Activated CD8-positive, alpha-beta memory T cell treated with anti-CD3 and anti-CD28 coated beads, Interleukin-2, amount 50 U/mL, for 4 hours (primary cell): ENCODE data around the gene ZNF324B.
"Not testable (repeated sequence)": the region's sequence is repeated elsewhere in the genome, so short reads cannot be mapped to it uniquely, and the experiment has no call there.

Experiments
- DNase-seq: peaks from one replicate; pipeline ENCODE4 v3.0.0-alpha.2; 2020

The ZNF324B gene

DNA sequence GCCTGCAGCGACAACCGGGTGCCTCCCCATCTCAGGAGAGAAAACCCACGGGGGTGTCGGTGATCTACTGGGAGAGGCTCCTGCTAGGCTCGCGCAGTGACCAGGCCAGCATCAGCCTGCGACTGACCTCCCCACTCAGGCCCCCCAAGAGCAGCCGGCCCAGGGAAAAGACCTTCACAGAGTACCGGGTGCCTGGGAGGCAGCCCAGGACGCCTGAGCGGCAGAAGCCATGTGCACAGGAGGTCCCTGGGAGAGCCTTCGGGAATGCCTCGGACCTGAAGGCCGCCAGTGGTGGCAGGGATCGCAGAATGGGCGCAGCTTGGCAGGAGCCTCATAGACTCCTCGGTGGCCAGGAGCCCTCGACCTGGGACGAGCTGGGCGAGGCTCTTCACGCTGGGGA lies 3.9 kb downstream of the ZNF324B start:
- no peak for DNase-seq

DNA sequence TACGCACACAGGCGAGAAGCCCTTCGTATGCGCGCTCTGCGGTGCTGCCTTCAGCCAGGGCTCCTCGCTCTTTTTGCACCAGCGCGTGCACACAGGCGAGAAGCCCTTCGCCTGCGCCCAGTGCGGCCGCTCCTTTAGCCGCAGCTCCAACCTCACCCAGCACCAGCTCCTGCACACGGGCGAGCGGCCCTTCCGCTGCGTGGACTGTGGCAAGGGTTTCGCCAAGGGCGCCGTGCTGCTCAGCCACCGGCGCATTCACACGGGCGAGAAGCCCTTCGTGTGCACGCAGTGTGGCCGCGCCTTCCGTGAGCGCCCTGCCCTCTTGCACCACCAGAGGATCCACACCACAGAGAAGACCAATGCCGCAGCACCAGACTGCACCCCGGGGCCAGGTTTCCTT lies 4.7 kb downstream of the ZNF324B start:
- no peak for DNase-seq

DNA sequence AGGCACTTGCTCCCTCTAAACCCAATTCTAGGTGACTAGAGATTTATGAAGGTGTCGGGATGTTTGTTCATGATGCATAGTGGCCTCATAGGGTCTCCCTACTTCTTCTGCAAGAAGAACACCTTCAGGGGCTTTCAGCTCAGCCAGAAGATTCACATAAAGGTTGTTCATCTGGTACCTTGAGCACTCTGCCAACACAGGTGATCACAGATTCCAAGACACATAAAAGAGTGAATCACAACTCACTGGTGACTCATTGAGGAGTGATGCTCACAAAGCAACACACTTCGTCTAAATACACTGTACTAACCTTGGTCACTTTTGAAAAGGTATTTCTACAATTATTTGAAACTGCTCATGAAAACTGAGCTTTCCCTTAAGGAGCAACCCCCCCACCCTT lies 8.6 kb downstream of the ZNF324B start:
- no peak for DNase-seq

DNA sequence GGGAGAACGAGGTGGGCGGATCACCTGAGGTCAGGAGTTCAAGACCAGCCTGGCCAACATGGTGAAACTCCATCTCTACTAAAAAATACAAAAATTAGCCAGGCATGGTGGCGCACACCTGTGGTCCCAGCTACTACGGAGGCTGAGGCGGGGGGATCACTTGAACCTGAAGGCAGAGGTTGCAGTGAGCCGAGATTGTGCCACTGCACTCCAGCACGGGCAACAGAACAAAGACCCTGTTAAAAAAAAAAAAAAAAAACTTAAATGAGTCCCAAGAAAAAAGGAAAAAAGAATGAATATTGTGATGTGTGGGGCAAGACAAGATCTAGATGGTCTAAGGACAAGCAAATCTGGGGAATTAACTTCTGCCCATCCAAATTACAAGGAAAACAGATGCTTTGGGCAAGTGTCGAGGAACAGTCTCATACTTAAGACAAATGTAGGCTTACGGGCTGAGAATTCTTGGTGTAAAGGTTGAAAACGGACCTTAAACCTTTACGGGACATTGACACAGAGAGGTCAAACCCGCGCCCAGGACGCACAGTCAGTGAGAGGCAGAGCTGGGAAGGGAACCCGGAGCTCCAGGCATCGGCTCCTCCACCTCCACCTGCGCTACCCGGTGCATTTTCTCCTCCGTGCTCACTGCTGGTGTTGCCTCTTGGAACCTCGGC lies 14.8 kb downstream of the ZNF324B start:
- no peak for DNase-seq

DNA sequence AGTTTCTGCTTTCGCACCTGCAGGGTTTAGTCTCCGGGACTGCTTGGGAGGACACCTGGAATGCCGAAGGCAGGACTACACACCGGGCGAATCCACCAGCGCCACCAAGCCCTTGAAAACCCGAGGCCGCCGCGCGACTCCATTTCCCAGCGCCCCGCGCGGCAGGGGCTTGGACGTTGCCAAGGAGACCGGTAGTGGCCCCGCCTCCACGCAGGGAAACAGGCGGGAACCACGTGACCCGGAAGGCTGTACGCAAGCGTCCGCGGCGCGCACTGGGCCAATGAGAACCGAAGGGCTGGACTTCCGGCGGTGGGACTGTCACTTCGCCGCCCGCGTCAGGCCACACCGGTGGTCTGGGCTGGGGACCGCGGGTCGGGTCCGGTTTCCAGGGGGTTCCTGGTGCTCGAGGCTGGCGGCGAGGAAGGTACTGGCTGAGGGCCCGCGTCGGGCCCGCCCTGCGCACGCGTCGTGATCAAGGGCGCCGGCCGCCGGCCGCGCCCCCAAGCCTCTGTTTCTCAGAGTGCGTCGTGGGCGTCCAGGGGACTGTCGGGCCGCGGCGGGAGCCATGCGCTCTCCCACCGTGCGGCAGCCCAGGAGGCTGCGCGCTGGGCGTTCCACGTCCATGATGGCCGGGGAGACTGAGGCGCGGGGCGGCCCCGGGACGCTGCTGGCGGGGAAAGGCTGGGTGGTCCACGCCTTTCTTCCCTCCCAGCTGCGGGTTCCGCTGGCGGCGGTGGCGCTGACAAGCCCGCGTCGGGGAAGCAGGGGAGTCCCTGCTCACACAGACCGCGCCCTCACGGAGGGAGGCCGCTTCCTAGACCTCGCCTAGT lies 15.6 kb downstream of the ZNF324B start, which contains the start of gene ZNF324:
TSS of gene ZNF324 (plus strand) at position 321 of the 830 bp plus-strand sequence. CDS start 2,106 bp downstream, outside the sequence.
- DNase-seq: peak; percentile 98

DNA sequence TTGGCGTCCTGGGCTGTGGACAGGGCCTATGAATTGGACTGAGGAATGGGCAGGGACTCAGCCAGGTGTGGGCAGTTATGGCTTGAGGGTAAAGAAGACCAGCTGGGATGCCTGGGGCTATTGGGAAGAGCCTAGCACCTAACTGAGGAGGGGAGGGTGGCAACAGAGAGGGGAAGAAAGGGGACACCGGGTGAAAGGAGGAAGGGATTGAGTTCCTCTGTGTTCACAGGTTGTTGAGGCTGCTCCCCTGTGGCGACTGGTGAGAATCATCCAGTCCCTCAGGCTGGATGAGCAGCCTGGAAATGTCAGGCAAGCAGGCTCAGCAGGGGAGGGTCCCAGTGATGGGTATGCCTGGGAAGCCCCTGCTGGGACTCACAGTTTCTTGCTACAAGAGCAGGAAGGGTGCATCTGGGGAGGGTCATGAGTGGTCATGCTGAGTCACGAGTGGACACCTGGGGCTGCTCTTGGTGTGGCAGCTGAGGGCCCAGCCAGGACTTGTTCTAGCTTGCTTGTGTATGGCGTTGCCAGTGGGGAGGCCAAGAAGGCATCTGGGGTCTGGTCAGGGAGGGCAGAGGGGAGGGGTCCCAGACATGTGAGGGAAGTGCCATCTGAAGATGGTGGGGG lies 16.9 kb downstream of the ZNF324B start:
- DNase-seq: no peak

DNA sequence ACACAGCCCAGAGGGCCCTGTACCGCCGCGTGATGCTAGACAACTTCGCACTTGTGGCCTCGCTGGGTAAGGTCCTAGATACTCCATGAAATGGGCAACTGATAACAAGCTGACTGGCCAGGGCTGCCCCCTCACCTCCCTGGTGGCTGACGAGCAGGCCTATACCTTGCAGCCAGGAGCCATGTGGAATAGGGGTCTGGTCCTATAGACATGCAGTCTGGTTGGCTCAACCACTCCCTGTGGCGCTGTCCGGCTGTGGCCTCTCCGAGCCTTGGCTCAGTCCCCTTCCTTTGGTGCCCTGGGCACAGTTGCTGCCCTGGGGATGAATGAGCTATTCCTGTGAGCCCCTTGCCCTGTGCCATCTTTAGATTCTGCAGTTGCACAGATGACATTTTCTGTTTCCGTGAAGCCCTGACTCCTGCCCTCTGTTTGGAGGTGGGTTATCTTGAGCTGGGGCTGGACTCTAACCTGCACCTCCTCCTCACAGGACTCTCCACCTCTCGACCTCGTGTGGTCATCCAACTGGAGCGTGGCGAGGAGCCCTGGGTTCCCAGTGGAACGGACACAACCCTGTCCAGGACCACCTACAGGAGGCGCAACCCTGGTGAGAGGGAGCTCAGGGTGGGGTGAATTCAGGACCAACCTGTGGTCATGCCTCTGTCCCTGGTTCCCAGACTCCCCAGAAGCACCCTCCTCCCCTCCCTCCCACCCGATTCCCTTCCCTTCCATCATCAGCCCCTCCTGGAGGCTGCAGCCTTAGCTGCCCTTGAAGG lies 18.0 kb downstream of the ZNF324B start:
- no peak for DNase-seq

DNA sequence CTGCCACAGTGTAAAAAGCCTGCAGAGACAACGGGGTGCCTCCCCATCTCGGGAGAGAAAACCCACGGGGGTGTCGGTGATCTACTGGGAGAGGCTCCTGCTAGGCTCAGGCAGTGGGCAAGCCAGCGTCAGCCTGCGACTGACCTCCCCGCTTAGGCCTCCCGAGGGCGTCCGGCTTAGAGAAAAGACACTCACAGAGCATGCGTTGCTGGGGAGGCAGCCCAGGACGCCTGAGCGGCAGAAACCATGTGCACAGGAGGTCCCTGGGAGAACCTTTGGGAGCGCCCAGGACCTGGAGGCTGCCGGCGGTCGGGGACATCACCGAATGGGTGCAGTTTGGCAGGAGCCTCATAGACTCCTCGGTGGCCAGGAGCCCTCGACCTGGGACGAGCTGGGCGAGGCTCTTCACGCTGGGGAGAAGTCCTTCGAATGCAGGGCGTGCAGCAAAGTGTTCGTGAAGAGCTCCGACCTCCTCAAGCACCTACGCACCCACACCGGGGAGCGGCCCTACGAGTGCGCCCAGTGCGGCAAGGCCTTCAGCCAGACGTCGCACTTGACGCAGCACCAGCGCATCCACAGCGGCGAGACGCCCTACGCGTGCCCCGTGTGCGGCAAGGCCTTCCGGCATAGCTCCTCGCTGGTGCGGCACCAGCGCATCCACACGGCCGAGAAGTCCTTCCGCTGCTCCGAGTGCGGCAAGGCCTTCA lies 19.6 kb downstream of the ZNF324B start:
- DNase-seq: not testable (repeated sequence)

DNA sequence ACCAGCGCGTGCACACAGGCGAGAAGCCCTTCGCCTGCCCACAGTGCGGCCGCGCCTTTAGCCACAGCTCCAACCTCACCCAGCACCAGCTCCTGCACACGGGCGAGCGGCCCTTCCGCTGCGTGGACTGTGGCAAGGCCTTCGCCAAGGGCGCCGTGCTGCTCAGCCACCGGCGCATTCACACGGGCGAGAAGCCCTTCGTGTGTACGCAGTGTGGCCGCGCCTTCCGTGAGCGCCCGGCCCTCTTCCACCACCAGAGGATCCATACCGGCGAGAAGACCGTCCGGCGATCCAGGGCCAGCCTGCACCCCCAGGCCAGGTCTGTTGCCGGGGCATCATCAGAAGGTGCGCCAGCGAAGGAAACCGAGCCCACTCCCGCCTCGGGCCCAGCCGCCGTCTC lies 20.3 kb downstream of the ZNF324B start:
- DNase-seq: no peak

DNA sequence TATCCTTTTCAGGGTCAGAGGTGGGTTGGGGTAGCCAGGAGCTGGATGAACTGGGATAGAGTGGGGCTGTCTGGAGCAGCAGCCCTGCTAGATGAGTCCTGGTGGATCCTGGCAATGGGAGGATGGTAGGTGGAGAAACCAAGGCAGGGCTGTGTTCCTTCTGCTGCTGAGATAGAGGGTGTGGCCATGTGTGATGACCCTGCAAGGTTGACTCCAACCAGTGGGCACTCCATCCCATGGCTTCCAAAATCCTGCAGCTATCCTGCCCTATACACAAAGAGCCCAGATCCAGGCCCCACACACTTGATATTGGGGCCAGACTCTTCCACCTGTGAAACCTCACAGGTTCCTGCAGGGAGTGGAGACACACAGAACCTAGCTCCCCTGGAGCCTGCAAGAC lies 22.4 kb downstream of the ZNF324B start:
- DNase-seq: no peak

DNA sequence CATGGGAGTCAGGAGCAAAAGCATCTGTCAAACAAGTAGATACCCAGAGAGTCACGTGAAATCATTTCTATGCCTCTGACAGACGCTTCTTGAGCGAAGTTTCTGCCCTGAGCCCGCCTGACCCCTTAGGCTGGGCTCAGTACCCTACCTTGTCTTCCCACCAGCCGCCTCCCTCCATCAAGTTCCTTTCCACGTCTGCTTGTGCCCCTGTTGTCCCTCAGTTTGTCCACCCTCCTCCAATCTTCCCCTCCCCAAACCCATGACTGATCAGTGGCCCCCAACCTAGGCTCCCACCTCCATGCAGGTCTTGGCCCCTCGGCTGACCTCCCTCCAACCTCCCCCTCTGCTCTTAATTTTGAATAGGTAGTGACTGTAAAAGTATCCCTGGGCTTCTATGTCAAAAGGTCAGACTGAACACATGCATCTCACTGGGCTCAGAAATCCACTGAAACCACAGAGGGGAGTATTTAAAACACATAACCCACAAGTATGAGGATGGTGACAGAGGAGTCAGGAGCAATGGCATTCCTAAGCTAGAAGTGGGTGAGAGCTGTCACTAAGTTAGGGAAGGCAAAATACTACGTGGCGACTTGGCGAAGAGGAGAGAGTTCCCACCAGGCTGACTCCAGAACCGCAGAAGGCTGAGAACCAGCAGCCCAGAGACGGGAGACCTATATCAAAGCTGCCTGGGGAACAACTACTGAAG lies 23.0 kb downstream of the ZNF324B start:
- DNase-seq: no peak

DNA sequence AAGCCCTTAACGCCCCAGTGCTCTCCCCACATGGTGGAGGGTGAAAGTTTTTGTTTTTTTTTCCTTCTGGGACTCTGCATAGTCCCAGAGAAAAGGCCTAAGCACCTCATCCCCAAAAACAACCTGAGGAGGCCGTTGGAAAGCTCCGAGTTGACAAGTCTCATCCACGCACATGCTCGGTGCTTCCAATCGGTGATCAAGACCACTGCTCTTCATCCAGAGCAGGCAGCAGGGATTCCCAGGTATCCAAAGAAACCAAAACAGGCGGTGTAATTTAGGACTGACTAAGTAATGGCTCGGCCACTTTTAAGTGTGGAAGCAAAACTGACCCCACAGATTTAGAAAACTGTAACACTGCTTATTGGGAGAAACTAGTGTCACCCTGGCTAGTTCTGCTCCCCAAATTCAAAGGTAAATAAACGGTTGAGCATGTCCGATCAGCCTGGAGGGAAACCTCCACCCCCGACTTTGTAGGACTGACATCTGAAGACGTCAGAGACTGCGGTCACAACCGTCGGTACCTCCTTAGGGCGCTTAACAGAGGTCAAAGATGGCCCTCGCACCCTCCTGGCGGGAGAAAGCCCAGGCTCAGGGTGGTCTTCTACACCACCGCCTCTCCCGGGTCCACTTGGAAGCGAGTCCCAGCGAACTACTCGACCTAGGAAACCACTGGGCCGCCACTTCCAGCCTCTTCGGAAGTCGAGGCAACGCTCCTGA lies 23.7 kb downstream of the ZNF324B start:
- no peak for DNase-seq

DNA sequence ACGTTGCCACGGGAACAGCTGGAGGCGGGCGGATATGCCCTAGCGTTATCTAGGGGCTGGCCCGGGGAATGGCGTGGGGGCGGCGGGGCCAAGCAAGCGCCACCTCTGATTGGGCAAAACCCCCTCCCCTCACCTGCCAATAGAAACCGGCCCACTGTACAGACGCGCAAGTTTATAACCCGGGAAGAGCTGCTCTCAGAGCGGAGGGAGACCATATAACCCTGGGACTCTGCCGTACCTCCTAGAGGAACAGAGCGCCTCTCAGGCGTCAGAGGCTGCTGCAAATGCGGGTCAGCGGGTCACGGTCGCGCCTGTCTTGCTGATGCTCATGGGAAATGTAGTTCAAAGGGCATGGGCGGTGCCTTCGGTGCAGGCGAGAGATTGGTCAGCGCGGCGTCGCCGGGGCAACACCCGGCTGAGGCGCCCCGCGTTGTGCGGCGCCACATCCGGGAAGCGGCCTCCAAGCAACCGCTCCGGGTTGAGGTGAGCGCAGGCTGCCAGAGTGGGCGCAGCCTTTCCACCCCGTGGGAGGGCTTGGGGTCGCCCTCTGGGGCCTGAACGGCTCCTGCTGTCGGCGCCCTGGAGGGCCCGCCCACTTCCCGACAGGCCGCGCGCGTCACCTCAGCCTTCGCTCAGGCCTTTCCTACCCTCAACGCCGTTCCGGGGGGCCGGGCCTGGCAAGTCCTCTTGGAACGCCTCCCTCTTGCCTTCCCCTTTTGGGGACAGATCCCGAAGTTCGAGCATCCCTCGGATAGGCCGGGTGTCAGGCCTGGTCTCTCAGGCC lies 24.5 kb downstream of the ZNF324B start, which contains the start of gene ZNF446:
TSS of gene ZNF446 (plus strand) at position 639 of the 784 bp plus-strand sequence. CDS start 867 bp downstream, outside the sequence.
- DNase-seq: peak; percentile 95

DNA sequence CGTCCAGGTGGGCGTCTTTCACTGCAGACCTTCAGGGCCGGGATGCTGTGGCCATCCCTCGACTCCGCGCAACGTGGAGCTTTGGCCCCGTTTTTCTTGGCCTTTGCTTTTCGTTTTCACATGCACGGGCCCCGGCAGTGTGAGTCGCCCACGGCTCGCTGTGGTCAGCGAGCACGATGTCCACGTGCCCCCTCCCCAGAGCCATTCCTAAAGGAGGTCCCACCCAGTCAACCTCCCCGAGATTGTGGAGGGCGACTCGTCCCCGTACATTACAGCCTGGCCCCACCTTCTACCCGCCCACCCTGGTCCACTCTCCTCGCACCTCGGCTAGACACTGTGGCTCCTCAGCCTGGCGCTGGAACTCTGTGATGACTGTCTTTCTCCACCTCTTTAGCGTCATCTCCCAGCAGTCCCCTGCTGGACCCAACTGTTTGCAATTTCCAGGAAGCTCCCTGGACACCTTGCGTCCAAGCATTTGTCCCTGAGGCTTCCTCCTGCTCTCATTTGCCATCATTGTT lies 25.1 kb downstream of the ZNF324B start:
- DNase-seq: no peak

DNA sequence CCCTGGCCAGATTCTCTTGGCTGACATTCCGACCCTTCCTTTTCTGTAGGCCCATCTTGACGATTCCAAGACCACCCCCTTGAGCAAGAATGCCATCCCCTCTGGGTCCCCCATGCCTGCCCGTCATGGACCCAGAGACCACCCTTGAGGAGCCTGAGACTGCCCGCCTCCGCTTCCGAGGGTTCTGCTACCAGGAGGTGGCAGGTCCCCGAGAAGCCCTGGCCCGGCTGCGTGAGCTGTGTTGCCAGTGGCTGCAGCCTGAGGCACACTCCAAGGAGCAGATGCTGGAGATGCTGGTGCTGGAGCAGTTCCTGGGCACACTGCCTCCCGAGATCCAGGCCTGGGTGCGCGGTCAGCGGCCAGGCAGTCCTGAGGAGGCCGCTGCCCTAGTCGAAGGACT lies 25.7 kb downstream of the ZNF324B start:
- no peak for DNase-seq

DNA sequence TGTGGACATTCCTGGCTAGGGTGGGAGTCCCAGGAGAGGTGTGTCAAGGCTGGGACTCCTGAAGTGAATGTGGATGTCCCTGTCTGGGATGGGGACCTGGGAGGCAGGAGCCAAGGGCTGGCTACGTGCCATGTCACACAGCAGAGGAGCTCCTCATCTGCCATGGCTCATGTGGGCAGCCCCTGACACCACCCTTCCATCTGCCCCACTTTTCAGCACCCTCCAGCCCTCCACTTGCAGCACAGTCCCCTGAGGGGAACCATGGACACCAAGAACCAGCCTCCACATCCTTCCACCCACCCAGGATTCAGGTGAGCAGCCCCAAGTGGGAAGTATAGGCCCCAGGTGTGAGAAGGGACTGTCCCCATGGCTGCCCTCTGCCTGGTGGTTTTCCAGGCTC lies 26.4 kb downstream of the ZNF324B start:
- no peak for DNase-seq

DNA sequence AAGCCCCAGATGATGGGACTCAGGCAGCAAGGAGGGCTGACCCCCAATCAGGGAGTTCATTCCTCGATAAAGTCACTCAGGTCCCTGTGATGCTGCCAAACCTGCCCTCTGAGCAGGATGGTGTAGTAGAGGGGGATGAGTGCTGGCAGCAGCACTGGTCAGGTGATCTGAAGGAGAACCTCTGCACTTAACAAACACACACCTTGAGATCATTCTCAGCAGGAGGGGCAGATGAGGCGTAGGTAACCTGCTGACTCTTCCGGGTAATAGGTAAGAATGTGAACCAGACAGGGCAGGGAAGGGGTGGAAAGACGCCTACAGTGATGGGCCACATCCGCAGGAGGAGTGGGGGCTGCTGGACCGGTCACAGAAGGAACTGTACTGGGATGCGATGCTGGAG lies 27.9 kb downstream of the ZNF324B start:
- no peak for DNase-seq

DNA sequence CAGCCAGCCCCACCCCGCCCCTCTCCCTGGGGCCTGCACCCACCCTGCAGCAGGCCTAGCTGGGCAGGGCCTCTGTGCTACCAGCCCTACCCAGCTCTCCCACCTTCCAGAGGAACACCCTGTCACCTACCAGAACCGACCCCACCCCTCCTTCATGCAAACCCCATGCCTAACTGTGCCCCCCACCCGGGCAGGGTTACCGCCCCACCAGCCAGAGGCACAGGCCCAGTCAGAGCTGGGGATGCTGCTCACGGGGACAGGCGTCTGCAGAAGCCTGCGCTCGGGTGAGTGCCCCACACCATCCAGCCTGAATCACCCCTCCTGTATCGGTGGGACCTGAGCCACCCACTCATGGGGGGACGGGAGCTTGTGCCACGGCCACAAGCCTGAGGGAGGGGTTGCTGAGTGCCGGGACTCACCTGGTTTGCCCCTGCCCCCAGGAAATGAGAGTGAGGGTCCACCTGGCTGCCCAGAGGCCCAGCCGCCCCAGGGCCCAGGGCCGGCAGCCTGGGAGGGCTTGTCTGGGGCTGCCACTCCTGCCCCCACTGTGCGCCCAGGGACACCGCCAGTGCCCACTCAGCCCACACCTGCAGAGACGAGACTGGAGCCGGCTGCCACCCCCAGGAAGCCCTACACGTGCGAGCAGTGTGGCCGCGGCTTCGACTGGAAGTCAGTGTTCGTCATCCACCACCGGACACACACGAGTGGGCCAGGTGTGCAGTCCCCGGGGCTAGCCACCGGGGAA lies 28.5 kb downstream of the ZNF324B start:
- no peak for DNase-seq

DNA sequence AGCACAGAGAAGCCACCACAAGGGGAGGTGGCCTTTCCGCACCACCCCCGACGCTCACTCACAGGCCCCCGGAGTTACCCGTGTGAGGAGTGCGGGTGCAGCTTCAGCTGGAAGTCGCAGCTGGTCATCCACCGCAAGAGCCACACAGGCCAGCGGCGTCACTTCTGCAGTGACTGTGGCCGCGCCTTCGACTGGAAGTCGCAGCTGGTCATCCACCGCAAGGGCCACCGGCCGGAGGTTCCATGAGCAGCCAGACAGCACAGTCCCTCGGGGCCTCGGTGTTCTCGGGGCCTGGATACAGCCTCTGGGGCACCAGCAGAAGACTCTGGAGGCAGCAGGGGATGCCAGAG lies 29.0 kb downstream of the ZNF324B start:
- DNase-seq: no peak
